HepG2 (cell line): ENCODE data around the gene TK1. TPM values are rescaled to one million over a fixed set of nuclear protein-coding genes. Genes with fewer than 3 reads are reported as not detected.

ENCODE experiments used
- ATF2 ChIP-seq: sonication (generic); formaldehyde crosslinking; IDR thresholded peaks from 2 replicates; pipeline ENCODE4 v1.4.0; 2020; ENCODE audit warnings: missing genetic modification reagents
- ATF7-NPFF ChIP-seq: sonication (generic); formaldehyde crosslinking; IDR thresholded peaks from 2 replicates; pipeline ENCODE4 v1.8.1; 2023; ENCODE audit warnings: mild to moderate bottlenecking, low read depth, missing genetic modification reagents, moderate library complexity
- MIXL1 ChIP-seq: IDR thresholded peaks from 2 replicates; pipeline ENCODE4 v1.6.1; 2016
- RCOR2 ChIP-seq: IDR thresholded peaks from 2 replicates; pipeline ENCODE4 v1.6.1; 2016; ENCODE audit warnings: missing biosample characterization, missing genetic modification reagents
- ZNF101 ChIP-seq: sonication (generic); formaldehyde crosslinking; IDR thresholded peaks from 2 replicates; pipeline ENCODE4 v1.4.0; 2020; ENCODE audit warnings: mild to moderate bottlenecking, low read depth, missing genetic modification reagents, borderline replicate concordance
- ZNF263 ChIP-seq: sonication (generic); formaldehyde crosslinking; IDR thresholded peaks from 2 replicates; pipeline ENCODE4 v1.4.0; 2020; ENCODE audit warnings: missing genetic modification reagents
- ZNF382 ChIP-seq: sonication (generic); formaldehyde crosslinking; IDR thresholded peaks from 2 replicates; pipeline ENCODE4 v1.5.0; 2020; ENCODE audit warnings: missing genetic modification reagents, mild to moderate bottlenecking, borderline replicate concordance
- ZNF407 ChIP-seq: sonication (generic); formaldehyde crosslinking; IDR thresholded peaks from one replicate; pipeline ENCODE4 v1.5.1; 2020; ENCODE audit warnings: mild to moderate bottlenecking, missing genetic modification reagents; ENCODE audit errors: not compliant biosample characterization
- ZNF563 ChIP-seq: sonication (generic); formaldehyde crosslinking; IDR thresholded peaks from 2 replicates; pipeline ENCODE4 v1.8.0; 2022; ENCODE audit warnings: mild to moderate bottlenecking, moderate library complexity, missing genetic modification reagents
- ZNF747 ChIP-seq: sonication (generic); formaldehyde crosslinking; IDR thresholded peaks from 2 replicates; pipeline ENCODE4 v1.8.1; 2023; ENCODE audit warnings: missing genetic modification reagents, mild to moderate bottlenecking, borderline replicate concordance
- polyA plus RNA-seq, 8 experiments: library from polyadenylated mRNA; depleted of rRNA in 3 of 8; stranded (reverse) in 7 of 8; unstranded in 1 of 8; fragments of >200 nt; fragmentation: Illumina TruSeq in 4 of 8; extraction: Trizol in 4 of 8; gene quantifications; 2 replicates each; pipeline versions ENCODE4 v1.2.1 to v1.2.3, GENCODE V29; 2011 to 2016; ENCODE audit warnings: low read depth in 4 of 8, missing spikeins in 1 of 8, mixed read lengths in 1 of 8; ENCODE audit not compliant: insufficient read depth in 1 of 8
- total RNA-seq, 5 experiments: library from RNA; depleted of rRNA; stranded (reverse); fragments of >200 nt; fragmentation: Illumina TruSeq; extraction: Trizol; gene quantifications; 2 replicates each; pipeline ENCODE4 v1.2.3, GENCODE V29; 2016; ENCODE audit warnings: low read depth in 1 of 5

Gene TK1
- total and polyA plus RNA-seq, 2 of the 13 experiments (the other 11 are each of a cell fraction or from before 2014, with no cell fraction given), result 45.0 to 96.0 TPM

- TF ChIP-seq ZNF263 (CRISPR knock-in tag), result no peak; the same call in 1 of the 2 replicates
- TF ChIP-seq ATF2 (CRISPR knock-in tag), result no peak
- TF ChIP-seq ZNF382 (CRISPR knock-in tag), result no peak
- TF ChIP-seq RCOR2 (CRISPR knock-in tag), result no peak
- TF ChIP-seq MIXL1, result no peak
- TF ChIP-seq ZNF101 (CRISPR knock-in tag), result no peak
- TF ChIP-seq ZNF407, result no peak
- peak; percentile 49 for TF ChIP-seq ATF7-NPFF (CRISPR knock-in tag)
- no peak for TF ChIP-seq ZNF563 (CRISPR knock-in tag)
- peak; percentile 89 for TF ChIP-seq ZNF747 (CRISPR knock-in tag)
Observed at GRCh38 chr17:78128551-78129350, 58.1 kb downstream of the TK1 start, which contains the start of gene TMC6 (continued).
